Thymus (tissue), 11 donors: ENCODE data around the gene SEMA4D. TPM values are rescaled to one million over a fixed set of nuclear protein-coding genes. Genes with fewer than 3 reads are reported as not detected.
"Not testable (repeated sequence)": the region's sequence is repeated elsewhere in the genome, so short reads cannot be mapped to it uniquely, and the experiment has no call there.

Experiments
- DNase-seq, 9 donors: peaks; one replicate each; pipeline ENCODE4 v3.0.0-alpha.2; 2013; ENCODE audit warnings: low spot score in 9 of 9, low read depth in 6 of 9, missing footprints in 1 of 9
- H3K27ac ChIP-seq, 2 donors: one replicate each; pipeline ENCODE4 v1.5.1; 2013; ENCODE audit warnings: control low read depth in 1 of 2, low read depth in 1 of 2, low read length in 1 of 2, mild to moderate bottlenecking in 1 of 2, moderate library complexity in 1 of 2
- H3K27me3 ChIP-seq, 2 donors: one replicate each; pipeline ENCODE4 v1.5.1; 2013; ENCODE audit warnings: low read length in 1 of 2; ENCODE audit not compliant: control insufficient read depth in 2 of 2, insufficient read depth in 1 of 2
- H3K36me3 ChIP-seq, 2 donors: one replicate each; pipeline ENCODE4 v1.5.1; 2013; ENCODE audit warnings: low read length in 1 of 2, mild to moderate bottlenecking in 1 of 2, moderate library complexity in 1 of 2; ENCODE audit not compliant: control insufficient read depth in 2 of 2, insufficient read depth in 2 of 2
- H3K4me1 ChIP-seq, 2 donors: one replicate each; pipeline ENCODE4 v1.5.1; 2013; ENCODE audit warnings: low read length in 2 of 2; ENCODE audit not compliant: control insufficient read depth in 2 of 2, insufficient read depth in 2 of 2
- H3K4me3 ChIP-seq, 2 donors: one replicate each; pipeline ENCODE4 v1.5.1; 2013; ENCODE audit warnings: low read length in 2 of 2, control low read depth in 1 of 2, mild to moderate bottlenecking in 1 of 2
- H3K9me3 ChIP-seq, 2 donors: one replicate each; pipeline ENCODE4 v1.5.1; 2013; ENCODE audit warnings: low read length in 1 of 2, mild to moderate bottlenecking in 1 of 2; ENCODE audit not compliant: control insufficient read depth in 2 of 2, insufficient read depth in 1 of 2
- WGBS: extraction: QIAGEN DNeasy Blood & Tissue Kit; methylation state at CpG from one replicate; pipeline ENCODE4 v1.1.7; 2013; 5-methylcytosine and 5-hydroxymethylcytosine counted together
- polyA plus RNA-seq: library from polyadenylated mRNA; stranded (reverse); fragments of 200-250 nt; gene quantifications from one replicate; pipeline ENCODE4 v1.2.3, GENCODE V29; 2013
- total RNA-seq: library from RNA; stranded (reverse); fragments of 120-200 nt; gene quantifications from one replicate; pipeline ENCODE4 v1.2.4, GENCODE V29; 2013
- donor health status: healthy.

Gene SEMA4D
- total and polyA plus RNA-seq, 2 donors, result 26.8 to 62.1 TPM

- Histone ChIP-seq H3K27ac (no peak overlapping the region), H3K4me1 (peaks cover 0 to 2% of the 10 kb centered on the region in 2 donors), H3K36me3 (peaks cover 79 to 89% of the 10 kb centered on the region in 2 donors), H3K9me3 (no peaks in the 10 kb centered on the region), H3K27me3 (no peaks in the 10 kb centered on the region), H3K4me3 (no peak overlapping the region)
- no peak for DNase-seq
- 98% methylated on average over 9 of the region's 9 CpGs for WGBS
Observed at GRCh38 chr9:89346696-89347095, 151.2 kb downstream of the SEMA4D start.

- no peak overlapping the region for H3K27ac ChIP-seq
- DNase-seq, result no peak
- over 99% methylated on average over 5 of the region's 5 CpGs for WGBS
- no peaks in the 10 kb centered on the region for H3K9me3 ChIP-seq
- H3K4me1 ChIP-seq, result no peaks in the 10 kb centered on the region
- peaks cover 75 to 87% of the 10 kb centered on the region in 2 donors for H3K36me3 ChIP-seq
- no peaks in the 10 kb centered on the region for H3K27me3 ChIP-seq
- no peak overlapping the region for H3K4me3 ChIP-seq
Observed at GRCh38 chr9:89345476-89345875, 152.4 kb downstream of the SEMA4D start.

- H3K36me3 ChIP-seq, result peaks cover 74 to 88% of the 10 kb centered on the region in 2 donors
- WGBS, result 84% methylated on average over 7 of the region's 7 CpGs
- not testable (repeated sequence) for H3K4me1 ChIP-seq
Observed at GRCh38 chr9:89343812-89344211, 154.1 kb downstream of the SEMA4D start.

GRCh38 chr9:89342948-89343347 lies 155.0 kb downstream of the SEMA4D start:
- Histone ChIP-seq H3K9me3 (no peaks in the 10 kb centered on the region), H3K36me3 (peaks cover 67 to 88% of the 10 kb centered on the region in 2 donors), H3K4me1 (no peaks in the 10 kb centered on the region), H3K27me3 (no peaks in the 10 kb centered on the region), H3K4me3 (no peak overlapping the region), H3K27ac (no peak overlapping the region)
- DNase-seq, result no peak
- 99% methylated on average over 1 of the region's 1 CpG for WGBS

More at GRCh38 chr9:89343812-89344211, 154.1 kb downstream of the SEMA4D start:
- H3K4me3 ChIP-seq, H3K27me3 ChIP-seq, DNase-seq, H3K27ac ChIP-seq, H3K9me3 ChIP-seq: not testable (repeated sequence)

- 98% methylated on average over 6 of the region's 6 CpGs for WGBS
- Histone ChIP-seq H3K36me3 (peaks cover 67 to 89% of the 10 kb centered on the region in 2 donors), H3K27me3 (no peaks in the 10 kb centered on the region), H3K27ac (no peak overlapping the region), H3K9me3 (no peaks in the 10 kb centered on the region), H3K4me3 (no peak overlapping the region), H3K4me1 (no peaks in the 10 kb centered on the region)
- DNase-seq, result no peak
Observed at GRCh38 chr9:89342213-89342612, 155.7 kb downstream of the SEMA4D start.

- DNase-seq, result no peak
- H3K4me1 ChIP-seq, result no peaks in the 10 kb centered on the region
- no peaks in the 10 kb centered on the region for H3K9me3 ChIP-seq
- H3K36me3 ChIP-seq, result peaks cover 57 to 79% of the 10 kb centered on the region in 2 donors
- no peak overlapping the region for H3K27ac ChIP-seq
- 93% methylated on average over 3 of the region's 3 CpGs for WGBS
- no peaks in the 10 kb centered on the region for H3K27me3 ChIP-seq
- no peak overlapping the region for H3K4me3 ChIP-seq
Observed at GRCh38 chr9:89340332-89340731, 157.6 kb downstream of the SEMA4D start.

- H3K4me3 ChIP-seq, result no peak overlapping the region
- no peaks in the 10 kb centered on the region for H3K27me3 ChIP-seq
- 92% methylated on average over 2 of the region's 2 CpGs for WGBS
- no peak overlapping the region for H3K27ac ChIP-seq
- no peaks in the 10 kb centered on the region for H3K4me1 ChIP-seq
- peaks cover 55 to 77% of the 10 kb centered on the region in 2 donors for H3K36me3 ChIP-seq
- no peaks in the 10 kb centered on the region for H3K9me3 ChIP-seq
- no peak for DNase-seq
Observed at GRCh38 chr9:89339807-89340206, 158.1 kb downstream of the SEMA4D start.

GRCh38 chr9:89330513-89330912 lies 167.4 kb downstream of the SEMA4D start:
- peaks cover 62 to 74% of the 10 kb centered on the region in 2 donors for H3K36me3 ChIP-seq
- H3K27ac ChIP-seq, result no peak overlapping the region
- no peaks in the 10 kb centered on the region for H3K4me1 ChIP-seq
- no peaks in the 10 kb centered on the region for H3K27me3 ChIP-seq
- no peaks in the 10 kb centered on the region for H3K9me3 ChIP-seq
- no peak for DNase-seq
- H3K4me3 ChIP-seq, result no peak overlapping the region
- 98% methylated on average over 7 of the region's 7 CpGs for WGBS

GRCh38 chr9:89329917-89330316 lies 168.0 kb downstream of the SEMA4D start:
- no peaks in the 10 kb centered on the region for H3K4me1 ChIP-seq
- no peak for DNase-seq
- H3K27me3 ChIP-seq, result no peaks in the 10 kb centered on the region
- H3K4me3 ChIP-seq, result no peak overlapping the region
- peaks cover 61 to 68% of the 10 kb centered on the region in 2 donors for H3K36me3 ChIP-seq
- no peak overlapping the region for H3K27ac ChIP-seq
- H3K9me3 ChIP-seq, result no peaks in the 10 kb centered on the region

GRCh38 chr9:89328064-89328463 lies 169.8 kb downstream of the SEMA4D start:
- H3K36me3 ChIP-seq, result peaks cover 52 to 59% of the 10 kb centered on the region in 2 donors
- WGBS, result 97% methylated on average over 8 of the region's 8 CpGs
- H3K4me1 ChIP-seq, result peaks cover 3 to 5% of the 10 kb centered on the region in 2 donors
- no peaks in the 10 kb centered on the region for H3K9me3 ChIP-seq
- H3K27ac ChIP-seq, result no peak overlapping the region
- DNase-seq, result no peak
- no peak overlapping the region for H3K4me3 ChIP-seq
- no peaks in the 10 kb centered on the region for H3K27me3 ChIP-seq
